Measurements from ENCODE around the gene TP53TG3F.
"Not testable (repeated sequence)": the region's sequence is repeated elsewhere in the genome, so short reads cannot be mapped to it uniquely, and the experiment has no call there.

TP53TG3F gene

GRCh38 chr16:33459312-33459711, at the start of gene TP53TG3F:
Gene TP53TG3F, plus strand, starts transcription at chr16:33459612. Its CDS starts 68 bp downstream, at chr16:33459680.
- DNase-seq (ENCODE audit: low read depth) = not testable (repeated sequence)

- not testable (repeated sequence) for DNase-seq (ENCODE audit: low read depth)
Measured at GRCh38 chr16:33491611-33492010, 32.2 kb downstream of the TP53TG3F start.

GRCh38 chr16:33507231-33507630, 47.8 kb downstream of the TP53TG3F start:
- not testable (repeated sequence) for DNase-seq (ENCODE audit: low read depth)

GRCh38 chr16:33509070-33509469, 49.7 kb downstream of the TP53TG3F start:
- not testable (repeated sequence) for DNase-seq (ENCODE audit: low read depth)

- not testable (repeated sequence) for DNase-seq (ENCODE audit: low read depth)
Measured at GRCh38 chr16:33509906-33510305, 50.5 kb downstream of the TP53TG3F start.
